Esophagus muscularis mucosa (tissue), 4 donors: ENCODE data around the gene CASP1. TPM values are rescaled to one million over a fixed set of nuclear protein-coding genes. Genes with fewer than 3 reads are reported as not detected.
"Not testable (repeated sequence)": the region's sequence is repeated elsewhere in the genome, so short reads cannot be mapped to it uniquely, and the experiment has no call there.

Experiments
- DNase-seq: peaks from one replicate; pipeline ENCODE4 v3.0.0-alpha.2; 2017; ENCODE audit errors: extremely low spot score
- H3K27ac ChIP-seq, 4 donors: fragments of 200-600 bp; sonication (generic); replicated peaks in 1 of 4; 1 replicate in 3 of 4; 2 replicates in 1 of 4; pipeline ENCODE4 v1.5.1; 2016 to 2019; ENCODE audit warnings: mild to moderate bottlenecking in 1 of 4
- H3K27me3 ChIP-seq, 4 donors: fragments of 200-600 bp; sonication (generic); one replicate each; pipeline versions ENCODE4 v1.5.1 to v1.6.0; 2016 to 2019
- H3K36me3 ChIP-seq, 4 donors: fragments of 200-600 bp; sonication (generic); one replicate each; pipeline ENCODE4 v1.5.1; 2016 to 2019
- H3K4me1 ChIP-seq, 4 donors: fragments of 200-600 bp; sonication (generic); one replicate each; pipeline ENCODE4 v1.5.1; 2016 to 2019
- H3K4me3 ChIP-seq, 4 donors: fragments of 200-600 bp; sonication (generic); 1 replicate in 2 of 4; 2 replicates in 2 of 4; pipeline ENCODE4 v1.5.1; 2016 to 2019; ENCODE audit warnings: mild to moderate bottlenecking in 4 of 4, moderate library complexity in 1 of 4
- H3K9me3 ChIP-seq, 4 donors: fragments of 200-600 bp; sonication (generic); 1 replicate in 3 of 4; 2 replicates in 1 of 4; pipeline ENCODE4 v1.5.1; 2016 to 2019
- CTCF ChIP-seq, 3 experiments: fragments of 200-600 bp in 2 of 3; fragments of 450-650 bp in 1 of 3; sonication (generic) in 2 of 3; IDR thresholded peaks; one replicate each; pipeline ENCODE4 v1.5.1; 2017 to 2019; ENCODE audit warnings: antibody characterized with exemption in 3 of 3, mild to moderate bottlenecking in 2 of 3, moderate library complexity in 1 of 3
- EP300 ChIP-seq: sonication (generic); formaldehyde crosslinking; IDR thresholded peaks from one replicate; pipeline ENCODE4 v1.6.1; 2017; ENCODE audit warnings: antibody characterized with exemption
- POLR2A ChIP-seq: fragments of 450-650 bp; IDR thresholded peaks from one replicate; pipeline ENCODE4 v1.6.1; 2017; ENCODE audit warnings: antibody characterized with exemption, moderate library complexity, mild to moderate bottlenecking, low read depth
- POLR2AphosphoS5 ChIP-seq, 2 donors: sonication (generic); formaldehyde crosslinking; IDR thresholded peaks; one replicate each; pipeline ENCODE4 v1.6.1; 2017; ENCODE audit warnings: antibody characterized with exemption in 2 of 2
- WGBS: methylation state at CpG from one replicate; pipeline ENCODE4 v1.1.5; 2018; 5-methylcytosine and 5-hydroxymethylcytosine counted together
- intact Hi-C: fragments of 100-400 bp; cut with DNase I; formaldehyde crosslinking; loops from one replicate; pipeline ENCODE4 v1.15.1; 2023
- total RNA-seq, 4 donors: library from RNA; depleted of rRNA; stranded (reverse); fragments of >200 nt; gene quantifications; one replicate each; pipeline versions ENCODE4 v1.1.0 to v1.2.1, GENCODE V29; 2016

The CASP1 gene
- total RNA-seq, 4 donors from 2014 or later = 3.7 to 11.1 (median 8.0) TPM

DNA sequence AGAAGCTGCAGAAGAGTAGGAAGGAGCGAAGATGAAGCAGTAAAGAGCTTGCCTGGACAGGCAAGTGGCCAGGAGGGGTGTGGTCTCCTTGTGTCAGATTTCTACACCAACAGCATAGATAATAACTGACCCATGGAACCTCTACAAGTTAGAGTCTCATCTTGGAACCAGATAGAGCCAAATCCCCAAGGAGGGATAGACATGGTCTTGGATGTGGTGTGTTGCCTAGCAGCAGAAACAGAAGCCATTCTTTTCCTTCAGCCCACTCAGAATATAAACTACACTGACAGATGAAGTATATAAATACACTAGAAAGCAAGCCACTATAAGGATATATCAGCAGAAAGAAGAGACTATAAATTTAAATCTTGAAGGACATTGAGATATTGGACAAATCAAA lies 14.5 kb upstream of the CASP1 start:
- DNase-seq = no peak
- TF ChIP-seq POLR2A (no peak), POLR2AphosphoS5 (IDR thresholded peaks at IDR 0.05) (no peak), CTCF (IDR thresholded peaks at IDR 0.05) (no peak), EP300 (no peak)

DNA sequence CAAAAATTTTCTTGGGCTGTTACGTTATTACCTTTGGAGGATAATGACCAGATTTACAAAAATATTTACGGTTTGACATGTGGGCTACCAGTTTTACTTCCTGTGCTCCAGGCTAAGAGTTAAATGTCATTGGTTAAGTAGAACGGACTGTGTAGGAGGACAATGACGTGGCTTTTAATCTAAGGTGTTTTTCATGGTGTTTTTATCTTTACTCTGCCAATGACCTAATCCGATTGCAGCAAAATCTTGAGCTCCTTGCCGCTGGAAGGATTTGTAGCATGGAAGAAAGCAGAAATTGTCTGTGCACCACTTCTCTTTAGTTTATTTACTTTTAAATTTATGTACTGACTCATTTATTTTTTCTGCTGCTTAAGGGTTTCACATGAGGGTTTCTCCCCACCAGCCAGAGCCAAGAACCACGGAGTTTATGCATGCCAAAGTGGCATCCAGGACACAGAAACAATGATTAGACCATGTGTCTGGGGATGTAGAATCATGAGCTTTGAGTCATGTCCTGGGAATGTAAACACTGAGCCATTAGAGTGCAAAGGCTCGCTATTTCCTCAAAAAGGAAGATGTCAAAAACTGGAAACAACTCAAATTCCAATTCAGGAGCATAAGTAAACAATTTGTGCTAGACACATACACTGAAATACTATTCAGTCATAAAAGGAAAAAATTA lies 12.1 kb upstream of the CASP1 start:
- no peak for DNase-seq
- Histone ChIP-seq H3K4me3 (peak overlapping the region in 1 of 4 donors; percentile 6), H3K9me3 (no peaks in the 10 kb centered on the region), H3K36me3 (no peaks in the 10 kb centered on the region), H3K27me3 (no peaks in the 10 kb centered on the region), H3K4me1 (peaks cover 10 to 24% (median 19%) of the 10 kb centered on the region in 4 donors), H3K27ac (peak overlapping the region in 3 of 4 donors; percentile 2 to 66 (median 60))
- TF ChIP-seq POLR2A = no peak
- TF ChIP-seq POLR2AphosphoS5 (IDR thresholded peaks at IDR 0.05) = peak; percentile 66 to 84
- no peak for TF ChIP-seq EP300
- no peak for TF ChIP-seq CTCF (IDR thresholded peaks at IDR 0.05)
- 40% methylated on average over 8 of the region's 8 CpGs for WGBS
- intact Hi-C loops = no loop called here

More for the DNA sequence above, 14.5 kb upstream of the CASP1 start:
- 75% methylated on average over 1 of the region's 1 CpG for WGBS
- no peak overlapping the region for H3K27ac ChIP-seq
- H3K4me1 ChIP-seq = peaks cover 10 to 24% (median 19%) of the 10 kb centered on the region in 4 donors
- no peaks in the 10 kb centered on the region for H3K9me3 ChIP-seq
- no peaks in the 10 kb centered on the region for H3K36me3 ChIP-seq
- H3K4me3 ChIP-seq = no peak overlapping the region
- intact Hi-C loops = no loop called here
- no peaks in the 10 kb centered on the region for H3K27me3 ChIP-seq

DNA sequence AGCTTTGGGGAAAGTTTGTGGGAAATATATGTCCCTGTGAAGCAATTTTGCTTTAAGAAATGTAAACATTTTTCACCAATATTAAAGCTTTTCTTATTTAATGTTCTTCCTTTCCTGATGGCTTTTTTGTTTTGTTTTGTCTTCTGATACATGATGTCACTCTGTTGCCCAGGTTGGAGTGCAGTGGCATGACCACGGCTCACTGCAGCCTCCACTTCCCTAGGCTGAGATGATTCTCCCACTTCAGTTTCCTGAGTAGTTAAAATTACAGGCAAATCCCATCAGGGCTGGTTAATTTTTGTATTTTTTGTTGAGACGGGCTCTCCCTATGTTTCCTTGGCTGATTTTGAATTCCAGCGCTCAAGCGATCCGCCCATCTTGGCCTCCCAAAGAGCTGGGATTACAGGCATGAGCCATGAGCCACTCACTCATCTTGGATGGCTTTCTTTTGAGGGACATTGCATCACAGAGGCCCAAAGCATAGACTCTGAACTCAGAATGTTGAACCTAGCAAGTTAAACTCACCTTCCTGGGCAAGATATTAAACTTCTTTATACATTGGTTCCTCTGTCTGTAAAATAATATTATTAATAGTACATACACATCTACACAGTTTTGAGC lies 10.8 kb upstream of the CASP1 start:
- Histone ChIP-seq H3K4me3 (peak overlapping the region; percentile 34 to 50 (median 40)), H3K27me3 (no peaks in the 10 kb centered on the region), H3K36me3 (no peaks in the 10 kb centered on the region), H3K27ac (peak overlapping the region in 3 of 4 donors; percentile 12 to 64 (median 56)), H3K9me3 (no peaks in the 10 kb centered on the region), H3K4me1 (peaks cover 10 to 24% (median 19%) of the 10 kb centered on the region in 4 donors)
- 79% methylated on average over 5 of the region's 5 CpGs for WGBS
- TF ChIP-seq POLR2A (no peak), POLR2AphosphoS5 (IDR thresholded peaks at IDR 0.05) (no peak), EP300 (no peak), CTCF (IDR thresholded peaks at IDR 0.05) (no peak)
- DNase-seq = no peak
- intact Hi-C loops = no loop called here

DNA sequence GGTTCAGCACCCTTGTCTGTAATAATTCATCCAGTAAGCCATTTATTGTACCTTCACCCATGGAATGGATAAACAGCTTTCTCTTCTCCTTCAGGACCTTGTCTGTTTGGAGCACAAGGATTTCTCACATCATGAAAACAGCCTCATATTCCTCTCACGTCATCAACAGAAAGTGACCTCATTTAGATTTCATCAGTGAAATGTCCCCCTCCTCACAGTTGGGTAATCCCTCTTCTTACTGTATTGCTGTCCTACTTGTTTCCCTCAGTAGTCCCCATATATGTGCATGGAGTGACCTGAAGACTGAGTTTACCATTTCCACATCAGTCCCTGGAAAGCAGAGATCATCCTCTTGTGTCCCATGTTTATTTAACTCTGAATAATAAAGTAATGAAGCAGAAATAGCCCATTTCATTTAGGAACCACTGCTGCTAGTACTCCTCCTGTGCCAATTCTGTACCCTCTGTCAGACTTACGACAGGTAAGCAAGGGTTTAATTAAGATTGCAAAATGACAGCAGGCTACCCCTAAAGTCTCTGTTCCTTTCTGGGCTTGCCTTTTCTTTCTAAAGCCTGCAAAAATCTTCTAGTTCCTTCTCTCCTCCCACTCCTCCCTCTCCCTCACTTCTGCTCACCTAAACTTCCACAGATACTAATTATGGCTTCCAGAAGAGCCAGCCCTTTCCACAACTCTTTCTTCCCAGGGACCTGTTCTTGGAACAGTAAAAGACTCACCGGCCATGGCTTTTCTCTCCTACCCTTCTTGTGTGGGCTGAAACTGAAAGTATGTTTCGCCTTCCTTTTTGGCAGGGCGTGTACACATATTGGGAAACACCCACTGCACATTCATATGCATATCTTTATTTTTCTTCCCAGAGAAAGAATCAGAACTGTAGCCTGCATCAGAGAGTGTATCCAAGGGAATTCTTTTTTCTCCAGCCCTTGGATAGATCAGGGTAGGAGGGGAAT lies 9.9 kb upstream of the CASP1 start, which contains the start of gene CARD16:
TSS of gene CARD16 (minus strand) at position 779 of the 968 bp plus-strand sequence. CDS start at position 741, 38 bp downstream.
- WGBS = 66% methylated on average over 5 of the region's 5 CpGs
- H3K4me1 ChIP-seq = peaks cover 10 to 24% (median 19%) of the 10 kb centered on the region in 4 donors
- peak within 1 kb of the TSS; percentile 12 to 64 (median 42) for H3K27ac ChIP-seq
- intact Hi-C loops, DNase-seq, H3K27me3 ChIP-seq, H3K9me3 ChIP-seq, H3K36me3 ChIP-seq: not testable (repeated sequence)
- TF ChIP-seq POLR2AphosphoS5 (IDR thresholded peaks at IDR 0.05) = peak; percentile 4 to 52
- H3K4me3 ChIP-seq = peak within 1 kb of the TSS; percentile 34 to 50 (median 40)

DNA sequence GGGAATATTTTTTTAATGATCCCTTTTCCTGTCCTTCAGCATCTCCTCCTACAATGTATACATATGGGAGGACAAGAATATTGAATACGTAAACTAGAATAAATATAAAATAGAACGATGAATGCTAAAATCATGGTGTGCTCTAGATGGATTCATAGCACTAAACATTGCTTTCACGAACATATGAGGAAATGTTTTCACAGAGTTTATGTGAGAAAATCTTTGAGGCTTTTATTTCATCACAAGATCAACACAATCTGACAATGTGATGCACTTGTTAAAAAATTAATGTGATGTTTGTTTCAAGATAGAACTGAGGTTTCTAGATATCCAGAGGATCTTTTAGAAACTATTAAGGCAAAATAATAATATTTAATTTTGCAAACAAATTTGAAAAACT lies 7.2 kb upstream of the CASP1 start:
- Histone ChIP-seq H3K27me3 (no peaks in the 10 kb centered on the region), H3K27ac (no peak overlapping the region), H3K36me3 (no peaks in the 10 kb centered on the region), H3K4me3 (no peak overlapping the region), H3K4me1 (peaks cover 5 to 20% (median 15%) of the 10 kb centered on the region in 4 donors), H3K9me3 (no peaks in the 10 kb centered on the region)
- no peak for TF ChIP-seq EP300
- no peak for TF ChIP-seq POLR2A
- TF ChIP-seq CTCF (IDR thresholded peaks at IDR 0.05) = no peak
- no peak for TF ChIP-seq POLR2AphosphoS5 (IDR thresholded peaks at IDR 0.05)
- DNase-seq = no peak
- 88% methylated on average over 3 of the region's 3 CpGs for WGBS
- intact Hi-C loops = no loop called here
